GM19372 (cell line): ENCODE results near the gene INSR.
"Not testable (repeated sequence)": the region's sequence is repeated elsewhere in the genome, so short reads cannot be mapped to it uniquely, and the experiment has no call there.

Experiments used
- ATAC-seq: cut with Tn5 transposase; IDR thresholded peaks from one replicate; pipeline ENCODE4 v1.9.1; 2021; ENCODE audit warnings: mild to moderate bottlenecking, low read depth, moderate library complexity; ENCODE audit not compliant: unreplicated experiment

The INSR gene

GRCh38 chr19:7226739-7227138 is 67.5 kb downstream of the INSR start:
- ATAC-seq: no peak

GRCh38 chr19:7225741-7226140 is 68.5 kb downstream of the INSR start:
- ATAC-seq: no peak

GRCh38 chr19:7224995-7225394 is 69.2 kb downstream of the INSR start:
- no peak for ATAC-seq

- ATAC-seq: no peak
Observed at GRCh38 chr19:7224209-7224686, 70.0 kb downstream of the INSR start.

GRCh38 chr19:7223429-7223828 is 70.8 kb downstream of the INSR start:
- no peak for ATAC-seq

- no peak for ATAC-seq
Observed at GRCh38 chr19:7219056-7219455, 75.2 kb downstream of the INSR start.

GRCh38 chr19:7217861-7218260 is 76.4 kb downstream of the INSR start:
- ATAC-seq: no peak

- ATAC-seq: no peak
Observed at GRCh38 chr19:7216373-7216902, 77.8 kb downstream of the INSR start.

GRCh38 chr19:7215176-7215575 is 79.0 kb downstream of the INSR start:
- no peak for ATAC-seq

GRCh38 chr19:7214324-7215089 is 79.7 kb downstream of the INSR start:
- ATAC-seq: no peak

GRCh38 chr19:7213628-7214323 is 80.4 kb downstream of the INSR start:
- no peak for ATAC-seq

GRCh38 chr19:7211191-7211951 is 82.8 kb downstream of the INSR start:
- ATAC-seq: no peak

GRCh38 chr19:7210359-7210758 is 83.9 kb downstream of the INSR start:
- no peak for ATAC-seq

- ATAC-seq: not testable (repeated sequence)
Observed at GRCh38 chr19:7209597-7210325, 84.5 kb downstream of the INSR start.

GRCh38 chr19:7209036-7209435 is 85.2 kb downstream of the INSR start:
- ATAC-seq: not testable (repeated sequence)

- no peak for ATAC-seq
Observed at GRCh38 chr19:7203332-7203731, 90.9 kb downstream of the INSR start.

GRCh38 chr19:7202888-7203287 is 91.3 kb downstream of the INSR start:
- ATAC-seq: no peak

GRCh38 chr19:7200736-7201135 is 93.5 kb downstream of the INSR start:
- no peak for ATAC-seq

- no peak for ATAC-seq
Observed at GRCh38 chr19:7199613-7200533, 94.3 kb downstream of the INSR start.
